PFSK-1 (cell line): ENCODE measurements around the gene TPST1.

Experiments
- FOXP2 ChIP-seq: optimal IDR thresholded peaks from 2 replicates; pipeline ENCODE3; 2011; ENCODE audit warnings: borderline replicate concordance, control low read depth, inconsistent platforms; ENCODE audit not compliant: insufficient read depth; ENCODE audit errors: extremely low read length, extremely low read depth
- POLR2AphosphoS5 ChIP-seq: IDR thresholded peaks from 2 replicates; pipeline ENCODE4 v1.6.1; 2012; ENCODE audit warnings: low read depth, mild to moderate bottlenecking, control low read depth, low read length, moderate library complexity
- SIN3A ChIP-seq: IDR thresholded peaks from 2 replicates; pipeline ENCODE4 v1.6.1; 2012; ENCODE audit warnings: mild to moderate bottlenecking, low read length, moderate library complexity, borderline replicate concordance; ENCODE audit not compliant: insufficient read depth
- TAF1 ChIP-seq: IDR thresholded peaks from 2 replicates; pipeline ENCODE4 v1.6.1; 2012; ENCODE audit warnings: low read length, control low read depth, borderline replicate concordance; ENCODE audit not compliant: insufficient read depth
- TF ChIP-seq, protein P1 (sequence below), 2 experiments: IDR thresholded peaks; 2 replicates each; pipeline versions ENCODE4 v1.6.1 to v1.8.0; 2011 to 2012; ENCODE audit warnings: low read depth in 2 of 2, low read length in 2 of 2, control low read depth in 1 of 2, inconsistent platforms in 1 of 2, mild to moderate bottlenecking in 1 of 2, moderate library complexity in 1 of 2; ENCODE audit not compliant: insufficient read depth in 1 of 2

The TPST1 gene

DNA sequence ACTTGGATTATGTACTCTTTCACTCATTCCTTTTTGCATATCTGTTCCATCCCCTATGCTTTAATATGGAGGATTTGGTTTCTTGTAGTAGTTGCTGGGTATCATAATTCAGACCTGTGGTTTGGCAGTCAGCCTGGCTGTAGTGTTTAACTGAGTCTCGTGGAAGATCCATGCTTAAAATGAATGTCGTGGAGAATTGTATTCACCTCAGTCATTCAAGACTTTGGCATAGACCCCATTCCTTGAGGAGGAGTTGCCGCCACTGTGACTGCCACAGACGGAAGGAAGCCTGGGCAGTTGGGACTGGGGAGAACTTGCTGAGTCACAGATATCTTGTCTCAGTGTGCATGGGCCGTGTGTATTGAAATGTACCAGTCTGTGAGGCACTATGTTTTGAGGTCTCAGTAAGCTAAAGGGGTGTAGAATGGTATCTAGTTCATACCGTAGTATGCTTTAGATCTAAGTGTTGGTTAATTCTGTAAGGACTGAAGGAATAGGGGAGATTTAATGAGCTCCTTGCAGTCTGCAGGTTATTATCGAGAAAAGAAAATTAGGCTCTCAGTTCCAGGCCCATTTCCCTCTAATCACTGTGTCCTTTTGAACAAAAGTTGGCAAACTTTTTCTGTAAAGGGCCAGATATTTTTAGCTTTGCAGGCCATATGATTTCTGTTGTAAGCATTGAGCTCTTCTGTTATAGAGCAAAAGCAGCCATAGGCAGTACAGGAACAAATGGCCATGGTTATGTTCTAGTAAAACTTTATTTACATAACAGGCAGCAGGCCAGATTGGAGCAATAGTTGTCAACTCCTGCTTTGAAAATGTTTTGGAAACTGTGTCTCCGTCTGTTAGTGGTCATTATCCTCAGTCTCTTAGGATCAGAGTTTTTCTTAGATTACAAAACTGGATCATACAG lies 76.8 kb downstream of the TPST1 start:
- TF ChIP-seq TAF1 (no peak), SIN3A (no peak), FOXP2 (no peak), POLR2AphosphoS5 (no peak)
- TF ChIP-seq, protein P1, sequence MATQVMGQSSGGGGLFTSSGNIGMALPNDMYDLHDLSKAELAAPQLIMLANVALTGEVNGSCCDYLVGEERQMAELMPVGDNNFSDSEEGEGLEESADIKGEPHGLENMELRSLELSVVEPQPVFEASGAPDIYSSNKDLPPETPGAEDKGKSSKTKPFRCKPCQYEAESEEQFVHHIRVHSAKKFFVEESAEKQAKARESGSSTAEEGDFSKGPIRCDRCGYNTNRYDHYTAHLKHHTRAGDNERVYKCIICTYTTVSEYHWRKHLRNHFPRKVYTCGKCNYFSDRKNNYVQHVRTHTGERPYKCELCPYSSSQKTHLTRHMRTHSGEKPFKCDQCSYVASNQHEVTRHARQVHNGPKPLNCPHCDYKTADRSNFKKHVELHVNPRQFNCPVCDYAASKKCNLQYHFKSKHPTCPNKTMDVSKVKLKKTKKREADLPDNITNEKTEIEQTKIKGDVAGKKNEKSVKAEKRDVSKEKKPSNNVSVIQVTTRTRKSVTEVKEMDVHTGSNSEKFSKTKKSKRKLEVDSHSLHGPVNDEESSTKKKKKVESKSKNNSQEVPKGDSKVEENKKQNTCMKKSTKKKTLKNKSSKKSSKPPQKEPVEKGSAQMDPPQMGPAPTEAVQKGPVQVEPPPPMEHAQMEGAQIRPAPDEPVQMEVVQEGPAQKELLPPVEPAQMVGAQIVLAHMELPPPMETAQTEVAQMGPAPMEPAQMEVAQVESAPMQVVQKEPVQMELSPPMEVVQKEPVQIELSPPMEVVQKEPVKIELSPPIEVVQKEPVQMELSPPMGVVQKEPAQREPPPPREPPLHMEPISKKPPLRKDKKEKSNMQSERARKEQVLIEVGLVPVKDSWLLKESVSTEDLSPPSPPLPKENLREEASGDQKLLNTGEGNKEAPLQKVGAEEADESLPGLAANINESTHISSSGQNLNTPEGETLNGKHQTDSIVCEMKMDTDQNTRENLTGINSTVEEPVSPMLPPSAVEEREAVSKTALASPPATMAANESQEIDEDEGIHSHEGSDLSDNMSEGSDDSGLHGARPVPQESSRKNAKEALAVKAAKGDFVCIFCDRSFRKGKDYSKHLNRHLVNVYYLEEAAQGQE (IDR thresholded peaks at IDR 0.05; ENCODE audit: insufficient read depth in 1 of 2, low read depth in 2 of 2, low read length in 2 of 2) = no peak; a peak in 1 of 4 replicates

DNA sequence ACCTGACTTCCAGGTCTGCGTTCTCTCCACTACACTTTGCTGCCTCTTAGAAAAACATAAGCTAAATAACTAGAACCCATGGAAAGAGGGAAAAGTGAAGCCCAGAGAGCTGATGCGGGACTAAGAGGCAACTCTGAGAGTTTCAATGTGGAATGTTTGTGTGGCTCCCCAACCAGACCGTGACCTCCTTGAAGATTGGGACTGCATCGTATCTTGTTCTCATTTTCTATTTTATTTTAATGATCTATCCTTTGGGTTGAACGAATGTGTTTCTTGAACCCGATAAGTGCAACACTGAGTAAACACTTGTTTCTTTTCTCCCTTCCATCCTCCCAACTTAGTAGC lies 77.4 kb downstream of the TPST1 start:
- no peak for TF ChIP-seq FOXP2
- TF ChIP-seq POLR2AphosphoS5 = no peak
- TF ChIP-seq SIN3A = no peak

DNA sequence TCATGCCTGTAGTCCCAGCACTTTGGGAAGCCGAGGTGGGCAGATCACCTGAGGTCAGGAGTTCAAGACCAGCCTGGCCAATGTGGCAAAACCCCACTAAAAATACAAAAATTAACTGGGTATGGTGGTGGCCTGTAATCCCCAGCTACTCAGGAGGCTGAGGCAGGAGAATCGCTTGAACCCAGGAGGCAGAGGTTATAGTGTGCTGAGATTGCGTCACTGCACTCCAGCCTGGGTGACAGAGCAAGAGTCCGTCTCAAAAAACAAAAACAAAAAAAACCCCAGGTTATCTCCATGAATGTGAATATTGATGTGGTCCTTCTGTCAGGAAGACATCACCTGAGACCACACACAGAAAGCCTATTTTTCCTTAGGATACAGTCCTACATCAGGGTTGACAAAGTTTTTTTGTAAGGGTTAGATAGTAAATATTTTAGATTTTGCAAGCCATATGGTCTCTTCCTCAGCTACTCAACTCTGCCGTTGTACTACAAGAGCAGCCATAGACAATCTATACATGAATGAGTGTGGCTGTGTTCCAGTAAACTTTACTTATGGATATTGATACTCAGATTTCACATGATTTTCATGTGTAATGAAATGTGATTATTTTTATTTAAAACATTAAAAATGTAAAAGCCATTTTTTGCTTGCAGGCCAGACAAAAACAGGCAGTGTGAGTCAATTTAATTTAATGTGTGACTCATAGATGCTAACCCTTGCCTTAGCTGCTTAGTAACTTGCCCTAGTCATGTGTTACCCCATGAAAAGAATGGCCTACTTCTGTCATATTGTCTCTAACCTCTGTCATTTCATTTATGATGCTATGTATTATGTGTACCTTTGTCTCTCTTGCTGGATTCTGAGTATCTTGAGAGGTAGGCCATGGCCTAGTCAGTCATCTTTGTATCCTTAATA lies 78.1 kb downstream of the TPST1 start:
- TF ChIP-seq TAF1 = no peak

DNA sequence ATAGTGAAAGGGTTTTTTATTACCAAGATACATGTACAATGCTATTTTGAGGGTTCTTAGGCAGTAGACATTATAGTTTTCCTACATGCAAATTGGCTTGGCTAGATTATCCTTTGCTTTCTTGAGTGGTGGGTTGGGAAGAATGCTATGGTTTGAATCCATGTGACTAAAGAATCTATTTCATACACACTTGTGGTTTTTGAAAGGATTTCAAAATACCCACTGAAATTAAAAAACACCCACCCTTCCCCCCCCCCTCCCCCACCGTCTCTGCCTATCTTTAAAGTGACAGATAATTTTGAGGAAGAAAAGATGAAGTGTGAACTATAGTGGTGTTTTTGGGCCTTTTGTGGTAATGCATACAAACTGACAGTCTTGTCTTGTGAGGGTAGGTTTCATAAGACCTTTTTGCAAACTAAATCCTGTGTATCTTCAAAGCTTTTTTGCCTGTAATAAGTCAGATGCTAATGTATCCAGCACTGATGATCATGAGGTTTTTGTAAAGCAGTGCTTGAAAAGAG lies 90.9 kb downstream of the TPST1 start:
- TF ChIP-seq TAF1 = no peak
- TF ChIP-seq SIN3A = no peak
- TF ChIP-seq, protein P1 (IDR thresholded peaks at IDR 0.05; ENCODE audit: insufficient read depth in 1 of 2, low read depth in 2 of 2, low read length in 2 of 2) = no peak
- no peak for TF ChIP-seq POLR2AphosphoS5
- TF ChIP-seq FOXP2 = no peak

DNA sequence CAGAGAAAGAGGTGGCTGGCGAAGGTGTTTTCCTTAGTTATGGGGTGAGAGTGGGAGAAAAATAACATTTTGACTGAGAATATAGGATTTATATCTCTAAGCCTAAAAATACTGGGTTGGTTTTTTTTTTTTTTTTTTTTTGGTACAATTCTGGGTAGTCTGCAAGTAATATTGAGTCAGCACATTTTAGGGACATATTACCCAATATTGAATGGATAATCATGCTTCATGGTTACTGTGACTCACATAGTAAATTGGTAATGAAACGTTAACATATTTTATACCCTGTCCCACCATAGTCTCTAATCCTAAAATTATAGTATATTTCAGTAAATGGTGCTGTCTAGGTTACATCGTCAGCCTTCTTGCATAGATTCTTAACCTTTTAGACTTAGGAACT lies 91.4 kb downstream of the TPST1 start:
- TF ChIP-seq SIN3A = no peak
- no peak for TF ChIP-seq POLR2AphosphoS5
- TF ChIP-seq, protein P1 (IDR thresholded peaks at IDR 0.05; ENCODE audit: insufficient read depth in 1 of 2, low read depth in 2 of 2, low read length in 2 of 2) = no peak
- no peak for TF ChIP-seq TAF1
- TF ChIP-seq FOXP2 = no peak

DNA sequence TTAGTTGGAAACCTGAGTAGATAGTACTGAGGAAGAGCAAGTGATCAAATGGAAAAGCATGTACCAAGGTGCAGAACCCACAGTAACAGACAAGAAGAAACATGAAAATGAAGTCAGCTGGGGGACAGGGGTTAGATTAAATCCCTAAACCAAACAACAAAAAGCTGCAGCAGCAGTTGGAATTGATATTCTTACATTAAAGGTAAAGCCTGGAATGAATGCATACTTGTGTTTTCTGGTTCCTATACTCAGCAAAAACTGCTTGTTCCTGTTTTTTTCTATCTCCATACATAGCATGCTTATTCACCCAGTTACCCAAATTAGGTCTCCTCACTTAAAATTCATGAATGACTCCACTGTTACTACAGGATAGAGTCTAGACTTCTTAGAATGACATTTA lies 92.4 kb downstream of the TPST1 start:
- TF ChIP-seq POLR2AphosphoS5 (no peak), TAF1 (no peak), FOXP2 (no peak), SIN3A (no peak)
- TF ChIP-seq, protein P1 (IDR thresholded peaks at IDR 0.05; ENCODE audit: insufficient read depth in 1 of 2, low read depth in 2 of 2, low read length in 2 of 2) = no peak
